Measurements from ENCODE around the gene ILF2. TPM values are rescaled to one million over a fixed set of nuclear protein-coding genes. Genes with fewer than 3 reads are reported as not detected.
"Not testable (repeated sequence)": the region's sequence is repeated elsewhere in the genome, so short reads cannot be mapped to it uniquely, and the experiment has no call there.

Gene ILF2
- total RNA-seq = 184 and 186 TPM in 2 replicates

DNA sequence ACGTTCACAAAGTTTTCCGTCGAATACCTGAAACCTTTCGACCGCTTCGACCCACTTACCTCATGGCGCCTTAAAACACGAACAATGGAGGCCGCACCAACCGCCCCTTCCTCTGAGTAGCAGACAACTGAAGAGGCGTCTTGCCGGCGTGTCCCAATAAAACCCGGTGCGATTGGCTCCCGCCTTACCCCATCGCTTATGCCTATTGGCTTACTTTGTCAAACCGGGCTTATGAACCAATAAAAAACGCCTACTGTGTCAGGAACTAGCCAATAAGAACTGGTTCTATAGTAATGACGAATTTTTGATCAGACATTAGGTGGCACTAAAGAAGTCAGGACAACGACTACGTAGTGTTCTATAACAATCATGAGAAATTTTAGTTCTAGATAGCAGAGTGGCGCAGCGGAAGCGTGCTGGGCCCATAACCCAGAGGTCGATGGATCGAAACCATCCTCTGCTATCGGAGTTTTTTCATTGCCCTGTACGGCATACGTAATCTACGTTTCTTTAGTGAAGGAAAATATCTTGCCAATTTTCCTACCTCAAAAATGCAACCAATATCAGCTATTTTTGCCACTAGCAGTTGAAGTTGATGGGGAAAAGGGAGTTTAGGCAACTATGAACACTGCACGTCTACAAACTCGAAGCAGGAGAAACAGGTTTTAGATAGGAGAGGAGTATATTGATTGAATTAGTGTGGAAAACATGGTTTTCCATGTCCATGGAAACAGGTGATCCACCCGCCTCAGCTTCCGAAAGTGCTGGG, at the start of gene ILF2:
TSS of gene ILF2 (minus strand) at position 135 of the 769 bp plus-strand sequence. CDS start at position 64, 71 bp downstream.
- intact Hi-C loops (cut with micrococcal nuclease) = loop anchor here (1.0 to 5.0 kb wide), 17 partner anchors 13 to 656 kb away; partner anchors contain the start of genes ATP8B2, CHTOP, CREB3L4 and HAX1

DNA sequence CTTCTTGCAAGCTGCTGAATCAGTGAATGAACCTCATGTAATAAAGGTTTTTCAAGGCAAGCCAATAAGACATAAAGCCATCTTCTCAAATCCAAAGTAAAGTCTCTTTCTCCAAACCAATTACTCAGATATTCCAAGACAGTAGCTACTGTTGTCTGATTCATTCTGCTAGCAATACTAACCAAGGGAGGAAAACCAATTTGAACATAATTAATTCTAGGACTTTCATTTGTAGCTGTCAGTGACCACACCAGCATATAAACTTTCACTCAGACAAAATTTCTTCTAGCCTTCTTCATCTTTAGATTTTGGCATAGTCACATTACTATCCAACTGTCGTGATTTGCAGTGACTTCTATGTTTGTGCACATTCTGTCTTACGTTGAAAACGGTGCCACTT, 46.5 kb upstream of the ILF2 start:
- intact Hi-C loops (cut with micrococcal nuclease) = no loop called here

DNA sequence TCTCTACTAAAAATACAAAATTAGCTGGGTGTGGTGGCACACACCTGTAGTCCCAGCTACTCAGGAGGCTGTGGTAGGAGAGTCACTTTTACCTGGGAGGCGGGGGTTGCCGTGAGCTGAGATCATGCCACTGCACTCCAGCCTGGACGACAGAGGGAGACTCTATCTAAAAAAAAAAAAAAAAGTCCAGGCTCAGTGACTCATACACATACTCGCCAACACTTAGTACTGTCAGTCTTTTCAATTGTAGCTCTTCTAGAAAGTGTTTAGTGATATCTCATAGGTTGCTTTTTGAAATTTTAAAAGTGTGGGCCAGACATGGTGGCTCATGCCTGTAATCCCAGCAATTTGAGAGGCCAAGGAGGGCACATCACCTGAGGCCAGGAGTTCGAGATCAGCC, 45.4 kb upstream of the ILF2 start:
- intact Hi-C loops (cut with micrococcal nuclease) = not testable (repeated sequence)

DNA sequence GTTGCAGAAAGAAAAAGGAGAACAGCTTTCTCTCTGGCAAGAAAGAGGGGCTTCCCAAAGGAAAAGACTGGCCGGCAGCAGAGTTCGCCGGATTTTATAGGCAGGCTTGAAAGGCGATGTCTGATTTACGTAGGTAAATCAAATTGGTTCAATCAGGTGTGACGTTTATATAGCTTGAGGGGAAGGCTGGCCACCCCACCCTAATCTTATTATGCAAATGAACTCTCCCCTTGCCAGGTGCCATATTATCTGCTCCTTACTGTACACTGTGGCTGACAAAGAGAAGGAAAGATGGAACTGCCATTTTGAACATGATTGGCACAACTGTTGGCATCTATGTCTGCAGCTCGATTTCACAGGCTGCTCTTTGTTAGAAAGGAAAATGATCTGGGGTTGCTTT, 40.2 kb upstream of the ILF2 start:
- intact Hi-C loops (cut with micrococcal nuclease) = no loop called here

DNA sequence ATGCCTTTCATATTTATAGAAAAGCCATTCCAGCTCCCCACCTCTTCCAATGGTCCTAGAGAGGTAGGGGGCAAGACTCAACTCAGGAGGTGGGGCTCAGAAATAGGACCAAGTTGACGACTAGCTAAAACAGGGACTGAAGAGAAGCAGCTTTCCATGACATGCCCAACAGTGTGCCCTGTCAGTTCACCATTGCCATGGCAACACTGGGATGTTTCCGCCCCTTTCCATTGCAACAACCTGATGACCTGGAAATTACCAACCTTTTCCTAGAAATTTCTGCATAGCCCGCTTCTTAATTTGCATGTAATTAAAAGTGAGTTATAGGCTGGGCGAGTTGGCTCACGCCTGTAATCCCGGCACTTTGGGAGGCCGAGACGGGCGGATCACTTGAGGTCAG, 34.7 kb upstream of the ILF2 start:
- intact Hi-C loops (cut with micrococcal nuclease) = no loop called here

DNA sequence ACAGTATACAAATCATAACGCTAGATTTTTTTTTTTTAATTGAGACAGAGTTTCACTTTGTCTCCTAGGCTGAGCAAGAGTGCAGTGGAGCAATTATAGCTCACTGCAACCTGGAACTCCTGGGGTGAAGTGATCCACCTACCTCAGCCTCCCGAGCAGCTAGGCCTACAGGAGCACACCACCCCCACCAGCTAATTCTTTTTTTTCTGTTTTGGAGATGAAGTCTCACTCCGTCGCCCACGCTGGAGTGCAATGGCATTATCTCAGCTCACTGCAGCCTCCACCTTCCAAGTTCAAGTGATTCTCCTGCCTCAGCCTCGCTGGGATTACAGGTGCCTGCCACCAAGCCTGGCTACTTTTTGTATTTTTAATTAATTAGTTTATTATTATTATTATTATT, 29.0 kb upstream of the ILF2 start:
- intact Hi-C loops (cut with micrococcal nuclease) = no loop called here

DNA sequence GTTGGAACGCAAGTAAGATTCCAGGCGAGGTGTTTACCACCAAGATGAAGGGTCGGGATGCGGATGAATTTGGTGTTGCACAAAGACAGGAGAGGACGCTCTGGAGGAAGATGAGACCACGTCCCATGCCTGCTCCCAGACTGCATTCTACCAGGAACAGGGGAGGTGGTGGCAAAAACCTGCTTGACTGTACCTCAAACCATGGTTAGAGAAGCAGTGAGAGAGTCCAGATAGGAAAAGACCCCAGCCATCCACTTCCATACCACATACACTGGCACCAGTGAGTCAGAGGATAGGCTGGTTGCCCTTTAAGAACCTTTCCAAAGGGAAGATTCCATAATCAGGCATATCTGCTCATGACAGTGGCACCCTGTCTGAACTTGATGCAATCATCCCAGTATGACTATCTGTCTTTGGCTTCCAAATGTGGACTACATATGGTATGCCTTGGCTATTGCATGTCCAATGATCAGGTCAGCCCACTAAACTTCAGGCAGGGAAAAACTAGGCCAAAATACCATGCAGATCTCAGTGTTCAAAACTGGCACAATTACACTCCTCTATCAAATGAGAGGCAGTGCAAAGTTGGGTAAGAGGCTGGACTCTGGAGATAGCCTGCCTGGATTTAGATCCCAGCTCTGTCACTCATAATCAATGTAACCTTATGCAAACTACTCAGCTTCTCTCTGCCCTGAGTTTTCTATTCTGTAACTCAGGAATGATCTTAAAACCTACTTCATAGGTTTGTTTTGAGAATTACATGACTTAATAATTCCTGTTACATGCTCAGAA, 28.3 kb upstream of the ILF2 start:
- intact Hi-C loops (cut with micrococcal nuclease) = no loop called here

DNA sequence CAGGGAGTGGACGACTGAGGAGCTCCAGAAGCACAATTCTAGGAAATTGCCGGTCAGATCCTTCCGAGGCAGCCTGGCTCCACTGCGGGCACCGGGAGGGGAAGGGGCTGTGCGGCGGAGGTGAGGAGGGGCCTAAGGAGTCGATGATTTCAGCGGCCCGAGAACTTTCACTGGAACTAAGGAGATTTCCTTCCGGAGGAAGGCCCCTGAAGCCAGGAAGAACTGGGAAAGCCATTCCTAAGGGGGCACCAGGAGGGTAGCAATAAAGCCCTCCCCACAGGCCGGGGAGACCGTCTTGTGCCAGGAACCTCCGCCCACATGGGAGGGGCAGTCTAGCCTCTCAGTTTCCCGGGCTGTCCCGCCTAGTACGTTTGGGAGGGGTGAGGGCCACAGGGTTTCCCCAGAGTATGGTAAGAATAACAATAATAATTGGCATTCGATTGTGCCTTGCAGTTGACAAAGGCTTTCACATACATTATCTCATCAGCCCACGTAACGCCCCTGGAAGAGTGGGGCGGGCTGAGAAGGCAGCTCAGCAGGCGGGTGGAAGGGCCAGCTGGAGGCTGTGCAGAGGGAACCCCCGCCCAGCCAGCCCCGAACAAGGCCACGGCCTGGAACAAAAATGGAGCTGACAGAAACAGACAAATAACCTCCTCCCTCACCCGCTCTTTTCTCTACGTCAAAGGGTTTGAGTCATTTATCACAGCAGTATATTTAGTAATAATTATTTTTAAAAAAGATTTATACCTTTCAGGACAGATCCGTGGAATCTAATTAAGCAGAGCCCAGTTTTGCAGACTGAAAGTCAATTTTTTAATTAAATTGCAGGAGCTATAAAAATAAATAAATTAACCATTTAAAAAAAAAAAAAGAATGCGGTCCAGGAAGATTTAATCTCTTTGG, 27.5 kb upstream of the ILF2 start:
- intact Hi-C loops (cut with micrococcal nuclease) = no loop called here

DNA sequence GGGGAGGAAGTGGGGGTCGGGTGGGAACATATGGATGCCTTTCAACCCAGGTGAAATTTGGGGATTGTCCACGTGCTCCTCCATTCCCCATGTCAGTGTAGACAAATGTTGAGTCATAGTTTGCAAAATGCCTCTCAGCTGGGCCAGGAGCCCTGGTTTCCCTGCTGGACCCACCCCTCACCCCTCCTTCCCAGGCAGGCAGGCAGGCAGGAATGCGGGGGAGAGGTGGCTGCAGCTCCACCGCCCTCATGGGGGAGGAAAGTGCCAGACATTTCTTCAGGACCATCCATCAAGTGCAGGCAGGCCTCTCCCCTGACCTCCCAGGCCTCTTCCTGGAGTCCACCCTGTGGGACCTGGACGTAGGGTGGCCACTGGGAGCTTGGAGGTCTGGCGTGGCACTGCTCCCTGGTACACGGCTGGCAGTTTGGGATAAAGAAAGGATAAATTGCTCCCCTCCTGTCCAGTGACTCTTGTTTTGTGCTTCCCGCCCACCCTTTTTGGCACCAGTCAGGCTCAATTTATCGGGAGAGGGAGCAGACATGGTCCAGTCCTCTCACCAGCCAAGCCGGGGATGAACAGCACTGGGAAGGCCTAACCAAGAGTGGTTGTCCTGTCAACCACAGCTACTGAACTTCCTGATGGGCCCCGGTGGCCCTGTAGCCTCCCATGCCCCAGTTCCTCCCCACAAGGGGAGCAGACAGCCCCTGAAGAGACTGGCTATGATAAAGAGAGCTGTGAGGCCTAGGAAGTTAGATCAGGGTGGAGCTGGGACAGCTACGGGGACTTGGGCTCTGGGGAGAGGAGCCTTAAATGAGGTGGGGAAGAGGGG, 26.6 kb upstream of the ILF2 start:
- intact Hi-C loops (cut with micrococcal nuclease) = no loop called here

DNA sequence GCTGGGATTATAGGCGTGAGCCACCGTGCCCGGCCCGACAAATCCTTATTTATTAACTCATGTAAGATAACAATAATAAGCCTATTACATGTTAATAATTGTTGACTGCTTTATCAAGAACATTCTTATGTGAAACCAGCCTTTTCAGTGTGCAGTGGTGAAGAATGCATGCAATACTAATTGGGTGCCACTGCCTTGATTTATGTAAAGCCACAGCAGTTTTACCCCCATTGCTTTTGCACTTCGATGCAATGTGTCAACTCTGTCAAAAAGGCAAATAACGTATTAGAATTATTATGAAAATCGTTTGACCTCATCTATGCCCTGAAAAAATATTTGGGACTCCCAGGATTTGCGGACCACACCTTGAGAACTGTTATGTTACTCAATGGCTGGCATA, 25.9 kb upstream of the ILF2 start:
- intact Hi-C loops (cut with micrococcal nuclease) = no loop called here

DNA sequence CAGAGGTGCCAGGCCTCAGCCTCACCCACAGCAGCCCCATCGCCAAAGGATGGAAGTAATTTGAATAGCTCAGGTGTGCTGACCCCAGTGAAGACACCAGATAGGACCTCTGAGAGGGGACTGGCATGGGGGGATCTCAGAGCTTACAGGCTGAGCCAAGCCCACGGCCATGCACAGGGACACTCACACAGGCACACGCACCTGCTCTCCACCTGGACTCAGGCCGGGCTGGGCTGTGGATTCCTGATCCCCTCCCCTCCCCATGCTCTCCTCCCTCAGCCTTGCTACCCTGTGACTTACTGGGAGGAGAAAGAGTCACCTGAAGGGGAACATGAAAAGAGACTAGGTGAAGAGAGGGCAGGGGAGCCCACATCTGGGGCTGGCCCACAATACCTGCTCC, 22.7 kb upstream of the ILF2 start:
- intact Hi-C loops (cut with micrococcal nuclease) = no loop called here

DNA sequence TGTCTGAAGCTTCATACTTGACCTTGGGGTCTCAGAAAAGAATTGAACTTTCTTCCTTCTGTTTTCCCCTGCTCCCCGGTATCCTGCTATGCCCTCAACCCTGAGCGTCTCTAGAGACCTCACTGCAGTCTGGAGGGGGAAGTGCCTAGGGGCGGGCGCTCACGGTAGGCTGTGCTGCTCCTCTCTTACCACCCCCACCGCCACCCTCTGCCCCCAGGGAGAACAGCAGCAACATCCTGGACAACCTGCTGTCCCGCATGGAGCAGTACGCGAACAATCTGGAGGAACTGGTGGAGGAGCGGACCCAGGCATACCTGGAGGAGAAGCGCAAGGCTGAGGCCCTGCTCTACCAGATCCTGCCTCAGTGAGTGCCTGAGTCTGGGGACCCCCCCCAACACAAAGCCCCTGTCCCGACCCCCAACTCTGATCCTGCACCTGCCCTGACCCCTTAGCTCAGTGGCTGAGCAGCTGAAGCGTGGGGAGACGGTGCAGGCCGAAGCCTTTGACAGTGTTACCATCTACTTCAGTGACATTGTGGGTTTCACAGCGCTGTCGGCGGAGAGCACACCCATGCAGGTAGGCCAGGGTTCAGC, 18.0 kb upstream of the ILF2 start:
- intact Hi-C loops (cut with micrococcal nuclease) = no loop called here

DNA sequence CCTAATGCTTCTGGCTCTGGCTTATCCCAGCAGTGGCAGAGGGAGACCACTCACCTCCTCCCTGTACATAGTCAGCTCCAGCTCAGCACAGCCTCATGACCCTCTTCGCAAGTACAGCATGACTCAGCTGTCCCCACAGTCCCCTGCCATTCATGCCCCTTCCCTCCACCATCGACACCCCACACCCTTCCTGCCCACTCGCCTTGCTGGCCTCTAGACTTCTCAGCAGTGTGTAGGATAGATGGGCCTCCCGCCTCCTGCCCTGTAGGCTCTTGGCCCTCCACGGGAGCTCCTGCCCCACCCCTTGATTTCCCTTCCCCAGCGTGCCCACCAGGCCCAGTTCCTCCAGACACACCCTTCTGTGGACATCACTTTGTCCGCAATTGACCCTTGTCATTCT, 17.5 kb upstream of the ILF2 start:
- intact Hi-C loops (cut with micrococcal nuclease) = no loop called here

DNA sequence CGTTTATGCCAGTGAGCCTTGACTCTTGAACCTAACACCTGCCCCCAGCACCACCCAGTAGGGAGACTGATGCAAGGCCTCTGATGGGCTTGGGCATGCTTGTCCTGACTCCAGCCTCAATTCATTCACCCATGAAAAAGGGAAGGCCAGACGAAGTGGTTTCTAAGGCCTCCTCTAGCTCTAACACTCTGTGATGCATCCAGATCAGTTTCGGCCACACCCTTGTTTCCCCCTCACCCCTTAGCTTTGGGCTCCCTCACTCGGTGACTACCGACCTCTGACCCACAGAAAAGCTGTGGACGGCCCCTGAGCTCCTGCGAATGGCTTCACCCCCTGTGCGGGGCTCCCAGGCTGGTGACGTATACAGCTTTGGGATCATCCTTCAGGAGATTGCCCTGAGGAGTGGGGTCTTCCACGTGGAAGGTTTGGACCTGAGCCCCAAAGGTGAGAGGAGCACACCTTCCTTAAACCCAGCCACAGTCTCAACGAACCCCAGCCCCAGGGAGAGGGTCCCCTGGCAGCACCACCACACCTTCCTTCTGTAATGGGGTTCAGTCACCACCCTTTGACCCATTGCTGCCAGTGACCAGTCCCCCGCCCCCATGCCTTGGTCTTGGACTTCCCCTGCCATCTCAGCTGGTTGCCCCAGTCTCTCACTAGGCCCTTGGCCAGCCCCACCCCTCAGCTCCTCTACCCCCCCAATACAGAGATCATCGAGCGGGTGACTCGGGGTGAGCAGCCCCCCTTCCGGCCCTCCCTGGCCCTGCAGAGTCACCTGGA, 16.7 kb upstream of the ILF2 start:
- intact Hi-C loops (cut with micrococcal nuclease) = no loop called here

DNA sequence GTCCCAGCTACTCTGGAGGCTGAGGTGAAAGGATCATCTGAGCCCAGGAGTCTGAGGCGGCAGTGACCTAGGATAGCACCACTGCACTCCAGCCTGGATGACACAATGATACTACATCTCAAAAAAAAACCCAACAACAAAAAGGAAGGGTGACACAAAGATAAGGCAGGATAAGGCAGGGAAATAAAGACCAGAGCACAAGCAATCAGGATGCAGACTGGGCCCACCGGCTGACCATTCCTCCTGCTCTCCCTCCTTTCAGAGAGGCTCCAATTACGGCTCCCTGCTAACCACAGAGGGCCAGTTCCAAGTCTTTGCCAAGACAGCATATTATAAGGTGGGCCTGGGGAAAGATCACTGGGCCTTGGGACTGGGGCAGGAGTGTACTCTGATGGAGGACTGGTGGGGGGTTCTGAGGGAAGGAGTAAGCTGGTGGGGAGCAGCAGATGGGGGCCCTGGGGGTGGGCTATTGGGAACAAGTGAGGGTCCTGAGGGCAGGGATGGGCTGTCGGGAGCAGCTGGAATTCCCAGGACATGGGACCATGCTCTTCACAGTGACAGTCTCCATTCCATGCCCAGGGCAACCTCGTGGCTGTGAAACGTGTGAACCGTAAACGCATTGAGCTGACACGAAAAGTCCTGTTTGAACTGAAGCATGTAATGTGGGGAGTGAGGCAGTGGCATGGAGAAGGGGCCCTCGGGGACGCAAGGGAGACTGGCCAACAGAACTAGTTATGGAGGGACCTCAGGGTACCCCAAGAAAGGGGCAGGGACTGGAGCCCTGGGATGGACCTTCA, 14.9 kb upstream of the ILF2 start:
- intact Hi-C loops (cut with micrococcal nuclease) = no loop called here

DNA sequence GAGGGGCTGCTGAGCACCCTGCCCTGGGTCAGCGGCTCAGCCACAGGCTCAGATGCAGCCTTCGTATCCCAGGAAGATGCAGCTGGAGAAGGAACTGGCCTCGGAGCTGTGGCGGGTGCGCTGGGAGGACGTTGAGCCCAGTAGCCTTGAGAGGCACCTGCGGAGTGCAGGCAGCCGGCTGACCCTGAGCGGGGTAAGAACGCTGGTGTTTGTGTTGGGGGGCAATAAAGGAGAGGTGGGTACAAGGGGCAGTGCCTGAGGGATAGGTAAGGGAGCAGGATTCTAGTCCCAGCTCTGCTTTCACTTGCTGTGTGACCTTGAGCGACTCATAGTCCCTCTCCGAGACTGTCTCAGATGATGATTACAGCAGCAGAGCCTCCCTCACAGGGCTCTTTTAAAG, 14.1 kb upstream of the ILF2 start:
- intact Hi-C loops (cut with micrococcal nuclease) = no loop called here

DNA sequence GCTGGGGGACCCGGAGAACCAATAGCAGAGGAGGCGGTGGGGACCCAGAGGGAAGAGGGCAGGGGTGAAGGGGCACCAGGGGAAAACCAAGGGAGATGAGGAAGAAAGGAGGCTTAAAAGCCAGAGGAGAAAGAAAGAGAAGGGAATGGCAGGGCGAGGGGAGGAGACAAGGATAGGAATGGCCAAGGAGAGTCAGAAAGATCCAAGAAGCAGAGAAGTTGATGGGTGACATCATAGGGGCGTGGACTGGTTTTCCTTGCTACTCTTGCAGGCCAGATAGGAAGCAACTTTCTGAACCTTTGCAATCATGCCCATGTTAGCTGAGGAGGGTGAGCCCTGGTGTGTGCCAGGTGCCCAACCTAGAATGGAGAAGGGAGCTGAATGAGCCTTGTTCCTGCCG, 13.1 kb upstream of the ILF2 start:
- intact Hi-C loops (cut with micrococcal nuclease) = no loop called here

DNA sequence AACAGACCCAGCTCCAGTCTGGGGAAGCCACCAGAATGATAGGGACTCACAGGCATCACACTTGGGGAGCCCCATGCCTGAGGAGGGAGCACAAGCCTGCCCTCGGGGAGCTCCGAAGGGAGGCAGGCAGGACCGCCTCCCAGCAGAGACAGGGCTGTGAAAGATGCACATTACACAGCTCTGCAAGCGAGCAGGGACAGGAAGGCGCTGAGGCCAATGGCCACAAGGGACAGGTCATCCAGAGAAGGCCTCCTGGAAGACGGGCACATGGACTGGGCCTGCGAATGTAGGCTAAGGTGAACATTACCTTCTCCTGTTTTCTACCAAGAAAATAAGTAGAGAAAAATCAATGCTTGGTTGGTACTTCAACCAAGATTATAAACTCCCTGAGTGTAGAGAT, 11.9 kb upstream of the ILF2 start:
- intact Hi-C loops (cut with micrococcal nuclease) = no loop called here

DNA sequence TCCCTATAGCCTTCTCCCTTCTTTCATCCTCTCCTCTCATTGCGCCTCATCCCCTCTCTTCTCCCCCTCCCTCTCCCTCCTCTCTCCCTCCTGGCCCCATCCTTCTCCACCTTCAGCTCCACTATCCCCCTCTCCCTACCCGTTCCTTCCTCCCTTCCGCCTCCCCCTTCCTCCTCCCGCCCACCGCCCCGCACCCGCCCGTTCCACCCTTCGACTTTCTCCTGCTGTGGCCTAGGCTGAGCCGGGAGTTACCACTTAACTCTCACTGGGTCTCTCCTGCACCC, 9.3 kb upstream of the ILF2 start:
- intact Hi-C loops (cut with micrococcal nuclease) = no loop called here

Data from T-helper 1 cell treated with Interleukin-12 subunit alpha and Interleukin-12 subunit beta and Interleukin-4 antibody, amounts not matched to agents 30 ng/mL and 1 ng/mL, for 36 hours (primary cell).